Renal cortex interstitium (tissue), 11 donors: ENCODE data around the gene CLPSL2. TPM values are rescaled to one million over a fixed set of nuclear protein-coding genes. Genes with fewer than 3 reads are reported as not detected.

Source experiments
- DNase-seq, 11 donors: peaks; one replicate each; pipeline ENCODE4 v3.0.0-alpha.2; 2013; ENCODE audit warnings: low read depth in 9 of 11, low spot score in 4 of 11; ENCODE audit errors: extremely low read depth in 1 of 11
- polyA plus RNA-seq, 3 donors: library from polyadenylated mRNA; unstranded; fragments of 120-200 nt; gene quantifications; one replicate each; pipeline ENCODE4 v1.2.1, GENCODE V29; 2013; ENCODE audit not compliant: insufficient read length in 3 of 3

CLPSL2 gene
- polyA plus RNA-seq, 3 donors, result 0.39 to 0.53 TPM; not detected in 1

- DNase-seq, result no peak
Measured at GRCh38 chr6:35809809-35810208, 33.4 kb downstream of the CLPSL2 start.

DNA sequence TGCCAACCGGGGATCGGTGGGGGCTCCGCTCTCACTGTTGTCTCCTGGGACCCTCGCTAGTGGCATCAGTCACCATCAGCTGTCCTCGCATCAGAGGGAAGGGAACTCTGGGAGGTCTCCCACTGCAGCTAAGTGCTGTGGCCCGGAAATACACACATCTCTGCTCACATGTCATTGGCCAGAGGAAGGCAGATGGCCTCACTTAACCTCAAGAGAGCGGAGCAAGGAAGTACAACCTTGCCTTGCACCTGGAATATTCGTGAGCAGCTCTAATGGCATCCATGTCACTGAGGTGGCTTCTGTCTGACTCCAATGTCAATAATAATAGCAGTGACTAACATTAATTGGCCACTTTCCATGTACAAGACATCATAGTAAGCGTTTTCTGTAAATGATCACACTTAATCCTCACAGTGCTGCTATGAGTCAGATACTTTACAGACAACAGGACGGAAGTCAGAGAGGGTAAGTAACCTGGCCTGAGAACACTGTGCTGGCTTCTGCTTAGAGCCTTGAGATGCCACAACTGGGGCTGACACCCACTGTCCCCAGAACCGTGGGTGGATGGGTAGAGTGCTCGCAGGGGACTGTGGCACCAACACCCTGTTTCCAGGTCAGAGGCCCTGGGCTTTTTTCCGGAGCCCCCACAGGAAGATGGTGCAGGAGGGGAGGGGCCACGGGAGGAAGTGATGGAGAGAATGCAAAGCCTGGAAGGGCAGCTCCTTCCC, 34.7 kb downstream of the CLPSL2 start:
- no peak for DNase-seq

DNA sequence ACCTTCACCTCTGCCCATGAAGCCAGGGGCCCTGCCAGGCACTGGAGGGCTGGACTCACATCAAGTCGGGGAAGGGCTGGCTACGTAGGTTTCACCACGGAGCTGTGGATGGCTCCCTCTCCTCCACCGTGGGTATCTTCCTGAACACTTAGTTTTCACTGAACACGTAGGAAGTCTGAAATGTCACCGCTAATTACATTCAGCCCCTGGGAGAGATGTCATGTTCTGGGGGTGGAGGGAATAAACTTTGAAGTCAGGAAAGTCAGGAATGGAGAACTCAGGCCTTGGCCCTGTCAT, 35.2 kb downstream of the CLPSL2 start:
- no peak for DNase-seq

DNA sequence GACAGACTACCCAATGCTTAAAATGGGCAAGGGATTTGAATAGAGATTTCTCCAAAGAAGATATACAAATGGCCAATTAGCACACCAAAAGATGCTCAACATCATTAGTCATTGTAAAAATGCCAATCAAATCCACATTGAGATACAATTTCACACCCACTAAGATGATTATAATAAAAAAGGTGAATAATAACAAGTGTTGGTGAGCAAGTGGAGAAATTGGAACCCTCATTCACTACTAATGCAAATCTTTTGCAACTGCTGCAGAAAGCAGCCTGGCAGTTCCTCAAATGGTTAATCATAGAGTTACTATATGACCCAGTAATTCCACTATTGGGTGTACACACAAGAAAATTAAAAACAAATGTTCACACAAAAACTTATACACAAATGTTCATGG, 41.1 kb downstream of the CLPSL2 start:
- no peak for DNase-seq

GRCh38 chr6:35823601-35824000, 47.2 kb downstream of the CLPSL2 start:
- no peak for DNase-seq

- no peak for DNase-seq
Measured at GRCh38 chr6:35824552-35825192, 48.3 kb downstream of the CLPSL2 start.

Other genes with a start within 250 kb of the CLPSL2 start
- 10 to 100 TPM; 18.5 to 31.4 (median 29.8) TPM for gene FKBP5, start 87.7 kb upstream of the CLPSL2 start, polyA plus RNA-seq
- 1 to 10 TPM in 2 of 3 donors, under 1 TPM in 1; 0.87 to 1.7 (median 1.3) TPM for gene ARMC12, start 39.6 kb upstream of the CLPSL2 start, polyA plus RNA-seq
- 1 to 10 TPM in 1 of 3 donors, under 1 TPM in 1, not detected in 1; 0.57 to 1.3 TPM for gene CLPSL1, start 4.4 kb downstream of the CLPSL2 start, polyA plus RNA-seq
- under 1 TPM in 1 of 3 donors, not detected in 2; 0.23 TPM for gene CLPS, start 20.7 kb downstream of the CLPSL2 start, polyA plus RNA-seq
- gene LHFPL5, start 28.8 kb downstream of the CLPSL2 start, polyA plus RNA-seq, result under 1 TPM in 2 of 3 donors, not detected in 1; 0.12 to 0.32 TPM
- 10 to 100 TPM; 49.3 to 55.3 (median 53.8) TPM for gene SRPK1, start 144.5 kb downstream of the CLPSL2 start, polyA plus RNA-seq
- gene SLC26A8, start 248.0 kb downstream of the CLPSL2 start, polyA plus RNA-seq, result under 1 TPM; 0.23 to 0.44 (median 0.27) TPM